Osteoblast (primary cell): ENCODE measurements around the gene BHLHA15. TPM values are rescaled to one million over a fixed set of nuclear protein-coding genes. Genes with fewer than 3 reads are reported as not detected.

ENCODE experiments used
- DNase-seq: peaks from one replicate; pipeline ENCODE4 v3.0.0; 2011; ENCODE audit warnings: low spot score, mixed read lengths; ENCODE audit not compliant: insufficient read length; ENCODE audit errors: missing footprints
- H2AFZ ChIP-seq: 2 replicates; pipeline ENCODE4 v1.6.0; 2011; ENCODE audit warnings: mild to moderate bottlenecking, low read length
- H3K27ac ChIP-seq: 2 replicates; pipeline ENCODE4 v1.5.1; 2011; ENCODE audit warnings: mild to moderate bottlenecking, low read depth, low read length, moderate library complexity
- H3K27me3 ChIP-seq: 2 replicates; pipeline ENCODE4 v1.6.0; 2012; ENCODE audit warnings: mild to moderate bottlenecking, control low read depth, inconsistent platforms, low read length, moderate library complexity; ENCODE audit not compliant: insufficient read depth
- H3K36me3 ChIP-seq: 2 replicates; pipeline ENCODE4 v1.5.1; 2011; ENCODE audit warnings: mild to moderate bottlenecking, low read length, control low read depth, moderate library complexity; ENCODE audit not compliant: insufficient read depth
- H3K4me1 ChIP-seq: 2 replicates; pipeline ENCODE4 v1.5.1; 2011; ENCODE audit warnings: mild to moderate bottlenecking, low read length, control low read depth, moderate library complexity; ENCODE audit not compliant: insufficient read depth
- H3K4me2 ChIP-seq: 2 replicates; pipeline ENCODE4 v1.6.0; 2011; ENCODE audit warnings: mild to moderate bottlenecking, low read length; ENCODE audit not compliant: insufficient read depth
- H3K4me3 ChIP-seq: fragments of 200-600 bp; sonication (generic); 3 replicates; pipeline ENCODE4 v1.5.1; 2012; ENCODE audit warnings: mild to moderate bottlenecking, low read length, inconsistent platforms; ENCODE audit not compliant: insufficient read depth
- H3K79me2 ChIP-seq: 2 replicates; pipeline ENCODE4 v1.6.0; 2012; ENCODE audit warnings: mild to moderate bottlenecking, low read length, control low read depth, inconsistent platforms; ENCODE audit not compliant: insufficient read depth
- H3K9me3 ChIP-seq: 2 replicates; pipeline ENCODE4 v1.5.1; 2011; ENCODE audit warnings: low read depth, low read length, control low read depth
- H4K20me1 ChIP-seq: 2 replicates; pipeline ENCODE4 v1.6.0; 2012; ENCODE audit warnings: mild to moderate bottlenecking, low read length, control low read depth; ENCODE audit not compliant: insufficient read depth
- CTCF ChIP-seq: IDR thresholded peaks from 2 replicates; pipeline ENCODE4 v1.5.1; 2011; ENCODE audit warnings: mild to moderate bottlenecking, low read depth, low read length, moderate library complexity; ENCODE audit errors: extremely low read depth
- total RNA-seq: library from RNA; depleted of rRNA; stranded (reverse); fragments of >200 nt; gene quantifications from 2 replicates; pipeline ENCODE4 v1.2.3, GENCODE V29; 2012

BHLHA15 gene
- total RNA-seq, 1 donor: not detected

- Histone ChIP-seq H3K36me3 (peaks cover 16% of the 10 kb centered on the region), H3K4me3 (no peak overlapping the region), H4K20me1 (no peaks in the 10 kb centered on the region), H3K27ac (no peak overlapping the region), H3K79me2 (no peaks in the 10 kb centered on the region), H2AFZ (no peak overlapping the region), H3K9me3 (no peaks in the 10 kb centered on the region), H3K27me3 (no peaks in the 10 kb centered on the region), H3K4me1 (no peaks in the 10 kb centered on the region), H3K4me2 (no peak overlapping the region)
- no peak for TF ChIP-seq CTCF
- DNase-seq: peak; percentile 41
Measured at GRCh38 chr7:98236355-98237185, 25.3 kb downstream of the BHLHA15 start.

GRCh38 chr7:98238076-98238475 lies 26.8 kb downstream of the BHLHA15 start:
- no peaks in the 10 kb centered on the region for H3K79me2 ChIP-seq
- no peak overlapping the region for H2AFZ ChIP-seq

GRCh38 chr7:98238976-98239375 lies 27.7 kb downstream of the BHLHA15 start:
- Histone ChIP-seq H3K4me3 (no peak overlapping the region), H4K20me1 (no peaks in the 10 kb centered on the region), H3K4me1 (no peaks in the 10 kb centered on the region), H3K27ac (peak overlapping the region; percentile 79), H3K27me3 (no peaks in the 10 kb centered on the region), H3K36me3 (peaks cover 16% of the 10 kb centered on the region), H3K9me3 (no peaks in the 10 kb centered on the region), H3K4me2 (no peak overlapping the region), H2AFZ (no peak overlapping the region), H3K79me2 (no peaks in the 10 kb centered on the region)
- TF ChIP-seq CTCF: no peak
- peak; percentile 96 for DNase-seq

More at GRCh38 chr7:98238076-98238475, 26.8 kb downstream of the BHLHA15 start:
- Histone ChIP-seq H3K4me3 (no peak overlapping the region), H3K4me1 (no peaks in the 10 kb centered on the region), H3K27ac (no peak overlapping the region), H3K4me2 (no peak overlapping the region), H4K20me1 (no peaks in the 10 kb centered on the region), H3K36me3 (peaks cover 16% of the 10 kb centered on the region), H3K27me3 (no peaks in the 10 kb centered on the region), H3K9me3 (no peaks in the 10 kb centered on the region)
- DNase-seq: peak; percentile 72
- TF ChIP-seq CTCF: no peak

- peaks cover 16% of the 10 kb centered on the region for H3K36me3 ChIP-seq
- peak; percentile 85 for TF ChIP-seq CTCF
- DNase-seq: peak; percentile 98
Measured at GRCh38 chr7:98240961-98241673, 29.9 kb downstream of the BHLHA15 start.

More at GRCh38 chr7:98240961-98241673, 29.9 kb downstream of the BHLHA15 start:
- no peaks in the 10 kb centered on the region for H4K20me1 ChIP-seq
- H3K79me2 ChIP-seq: no peaks in the 10 kb centered on the region
- H2AFZ ChIP-seq: no peak overlapping the region
- H3K4me1 ChIP-seq: no peaks in the 10 kb centered on the region
- no peaks in the 10 kb centered on the region for H3K9me3 ChIP-seq
- H3K4me3 ChIP-seq: no peak overlapping the region
- H3K27me3 ChIP-seq: no peaks in the 10 kb centered on the region
- no peak overlapping the region for H3K4me2 ChIP-seq
- H3K27ac ChIP-seq: no peak overlapping the region
